Hematopoietic multipotent progenitor cell treated with erythropoietin and hydrocortisone succinate and interleukin-3 and kit ligand, for 17 days (in vitro differentiated cells): Measurements from ENCODE around the gene CBLB.
A peak's percentile ranks its signal among the peaks of the same experiment; 100 is the strongest.

ENCODE experiments used
- DNase-seq: peaks from one replicate; pipeline ENCODE4 v3.0.0-alpha.2; 2015; ENCODE audit warnings: low spot score

The CBLB gene

GRCh38 chr3:105868742-105869530 lies at the start of gene CBLB:
CBLB (minus strand) TSS chr3:105869012; CDS start chr3:105867577, 1,435 bp downstream.
- DNase-seq, result peak; percentile 87

DNA sequence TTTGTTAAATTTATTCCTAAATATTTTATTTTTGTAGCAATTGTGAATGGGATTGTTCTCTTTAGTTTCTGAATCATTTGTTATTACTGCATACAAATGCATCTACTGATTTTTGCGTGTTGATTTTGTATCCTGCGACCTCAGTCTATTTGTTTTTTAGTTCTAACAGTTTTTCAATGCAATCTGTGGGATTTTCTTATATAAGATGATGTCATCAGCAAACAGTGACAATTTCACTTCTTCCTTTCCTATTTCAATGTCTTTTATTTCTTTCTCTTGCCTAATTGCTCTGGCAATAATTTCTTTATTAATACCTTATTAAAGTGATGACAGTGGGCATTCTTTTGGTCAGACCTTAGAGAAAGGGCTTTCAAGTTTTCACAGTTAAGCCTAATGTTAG lies 48.0 kb upstream of the CBLB start:
- DNase-seq, result no peak

- DNase-seq, result no peak
Observed at GRCh38 chr3:105915524-105915923, 46.7 kb upstream of the CBLB start.

GRCh38 chr3:105913616-105914015 lies 44.8 kb upstream of the CBLB start:
- DNase-seq, result no peak

DNA sequence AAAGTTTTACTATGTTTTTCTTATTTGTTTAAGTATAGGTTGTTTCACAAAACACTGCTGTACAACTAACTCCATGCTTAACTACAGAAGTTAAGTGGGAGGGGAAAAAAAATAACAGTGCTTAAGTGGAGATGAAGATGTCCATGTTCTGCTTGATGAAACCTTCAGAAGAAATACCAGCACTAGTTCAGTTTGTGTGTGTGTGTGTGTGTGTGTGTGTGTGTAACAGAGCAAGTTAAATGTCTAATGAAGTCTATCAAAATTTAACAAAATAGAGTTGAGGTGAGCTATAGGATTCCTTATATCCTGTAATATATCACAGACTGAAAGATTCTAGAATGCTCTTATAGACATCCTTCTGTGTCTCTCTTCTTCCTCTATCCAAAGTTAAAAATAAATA lies 44.1 kb upstream of the CBLB start:
- no peak for DNase-seq

DNA sequence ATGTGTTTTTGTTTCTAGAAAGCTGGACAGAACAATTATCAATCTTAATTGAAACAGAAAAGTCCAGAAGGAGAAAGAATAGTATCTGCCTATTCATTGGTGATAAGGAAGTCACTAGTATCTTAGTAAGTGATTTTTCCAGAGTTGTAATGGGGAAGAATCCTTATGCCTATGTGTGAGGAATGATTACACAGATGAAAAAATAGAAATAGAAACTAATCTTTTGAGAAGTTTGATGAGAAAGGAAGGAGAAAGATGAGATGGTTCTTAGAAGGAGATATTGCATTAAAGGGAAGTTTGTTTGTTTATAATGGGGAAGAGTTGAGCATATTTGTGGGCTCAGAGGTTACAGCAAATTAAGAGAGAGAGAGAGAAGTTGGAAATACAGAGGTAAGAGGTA lies 42.7 kb upstream of the CBLB start:
- no peak for DNase-seq

DNA sequence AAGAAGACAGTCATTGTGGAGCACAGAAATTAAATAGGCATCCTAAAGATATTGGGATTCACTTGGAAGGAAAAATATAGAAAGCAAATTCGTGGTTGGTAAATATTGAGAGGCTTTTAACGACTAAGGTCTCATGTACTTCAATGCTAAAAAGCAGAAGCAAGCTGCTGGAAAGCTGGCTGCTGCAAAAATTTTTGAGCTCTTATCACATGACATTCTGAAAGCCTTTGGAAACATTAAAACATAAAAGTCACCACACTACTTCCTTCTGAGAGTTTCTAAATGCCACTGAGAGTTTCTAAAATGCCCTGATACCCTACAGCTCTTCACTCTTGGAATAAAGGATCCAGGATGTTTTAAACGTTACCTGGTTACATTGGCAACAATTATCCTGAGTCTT lies 39.0 kb upstream of the CBLB start:
- DNase-seq, result no peak

DNA sequence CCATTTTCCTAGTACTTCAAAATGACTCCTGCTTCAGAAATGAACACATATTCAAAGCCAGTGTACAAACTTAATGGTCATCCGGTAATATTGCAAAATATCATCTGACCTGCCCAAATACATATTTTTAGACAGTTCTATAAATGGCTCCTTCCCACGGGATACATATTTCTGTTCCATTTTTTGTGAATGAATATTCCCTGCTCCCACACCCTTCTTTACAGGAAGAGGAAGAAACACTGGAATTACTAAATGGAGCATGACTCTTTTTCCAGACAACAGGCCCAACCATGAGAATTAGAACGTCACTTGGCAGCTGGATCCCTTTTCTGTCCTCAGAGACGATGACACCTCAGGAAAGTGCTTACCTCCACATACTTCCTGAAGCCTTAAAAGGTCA lies 38.0 kb upstream of the CBLB start:
- DNase-seq, result no peak

DNA sequence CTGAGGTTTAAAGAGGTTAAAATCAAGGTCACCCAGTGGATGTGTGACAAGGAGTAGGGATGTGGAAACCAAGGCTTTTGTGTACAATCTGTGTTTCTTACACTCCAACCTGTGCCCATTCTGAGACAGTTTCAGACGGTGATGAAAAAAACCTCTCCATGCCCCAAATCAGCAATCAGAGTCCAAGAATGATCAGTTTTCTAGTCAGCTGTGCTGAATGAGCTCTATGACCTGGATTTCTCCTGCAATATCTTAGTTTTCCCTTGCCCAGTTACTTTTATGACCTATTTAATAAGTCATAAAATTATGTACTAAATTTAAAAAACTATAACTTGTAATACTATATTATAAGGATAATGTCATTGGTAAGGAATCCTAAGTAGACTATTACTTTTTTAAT lies 37.5 kb upstream of the CBLB start:
- no peak for DNase-seq

- no peak for DNase-seq
Observed at GRCh38 chr3:105905328-105905727, 36.5 kb upstream of the CBLB start.

GRCh38 chr3:105904678-105905284 lies 36.0 kb upstream of the CBLB start:
- DNase-seq, result no peak

DNA sequence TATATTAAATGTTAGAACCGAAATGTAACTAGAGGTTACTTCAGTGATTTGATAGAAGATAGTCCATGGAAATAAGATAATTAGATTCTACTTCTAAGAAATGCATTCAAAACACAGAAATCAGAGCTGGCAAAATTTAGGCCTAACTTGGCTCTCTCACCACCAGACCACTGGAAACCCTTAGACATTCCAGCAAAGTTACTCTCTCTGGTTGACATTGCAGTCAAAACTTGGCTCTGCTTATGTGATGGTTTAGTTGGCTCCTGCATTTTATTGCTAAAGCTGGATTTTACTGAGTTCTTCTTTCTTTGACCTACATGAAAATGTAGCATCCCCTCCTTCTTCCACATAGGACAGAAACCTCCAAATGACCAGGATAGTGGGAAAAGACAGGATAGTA lies 35.4 kb upstream of the CBLB start:
- DNase-seq, result no peak

- DNase-seq, result no peak
Observed at GRCh38 chr3:105899516-105899915, 30.7 kb upstream of the CBLB start.

- no peak for DNase-seq
Observed at GRCh38 chr3:105891101-105891500, 22.3 kb upstream of the CBLB start.

GRCh38 chr3:105888621-105889579 lies 20.1 kb upstream of the CBLB start:
- no peak for DNase-seq

GRCh38 chr3:105885256-105885655 lies 16.4 kb upstream of the CBLB start:
- DNase-seq, result no peak

DNA sequence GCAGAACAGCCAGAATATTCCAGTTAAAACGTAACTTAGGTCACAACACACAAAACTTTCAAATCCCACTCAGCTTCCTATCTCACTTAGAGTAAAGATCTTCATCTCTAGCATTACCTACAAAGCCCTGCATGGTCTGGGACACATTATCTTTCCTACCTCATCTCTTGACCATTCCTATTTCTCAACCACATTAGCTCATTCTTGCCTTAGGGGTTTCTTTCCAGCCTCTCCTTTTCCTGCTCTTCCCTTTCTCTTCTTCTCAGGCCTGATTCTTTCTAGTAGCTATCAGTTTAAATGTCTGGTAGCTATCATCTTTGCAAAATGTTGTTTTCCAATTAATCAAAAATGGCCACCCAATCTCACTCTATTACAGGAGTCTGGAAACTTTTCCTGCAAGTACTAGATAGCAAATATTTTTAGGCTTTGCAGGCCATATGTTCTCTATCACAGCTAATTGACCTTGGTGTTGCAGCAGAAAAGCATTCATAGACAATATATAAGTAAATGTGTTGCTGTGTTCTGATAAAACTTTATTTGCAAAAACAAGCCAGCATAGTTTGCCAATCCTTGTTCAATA lies 15.1 kb upstream of the CBLB start:
- DNase-seq, result no peak

DNA sequence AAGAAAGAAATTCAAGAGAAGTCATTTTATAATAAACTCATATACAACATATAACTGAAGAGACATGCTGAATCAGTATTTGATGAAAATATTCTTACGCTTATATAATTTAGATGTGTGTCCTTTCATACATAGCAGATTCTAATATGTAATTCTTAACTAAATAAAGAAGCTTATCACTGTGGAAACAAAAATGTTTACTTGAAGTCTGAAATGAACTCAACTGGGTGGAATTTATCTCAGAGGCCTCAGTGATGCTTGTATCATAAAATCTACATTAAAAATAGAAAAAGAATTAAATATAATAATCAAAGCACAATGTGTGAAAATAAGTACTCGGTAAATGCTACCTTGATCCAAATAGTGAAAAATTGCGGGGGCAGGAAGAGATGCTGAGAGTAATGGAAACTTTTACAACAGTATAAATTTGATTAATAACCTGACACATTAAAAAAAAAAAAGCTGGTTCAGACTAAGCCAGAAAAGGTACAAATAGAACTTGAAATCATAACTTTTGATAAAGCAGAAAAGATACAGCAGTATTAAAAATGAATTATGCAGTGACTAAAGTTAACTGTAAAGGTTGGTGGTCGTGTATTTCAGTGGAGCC lies 12.0 kb upstream of the CBLB start:
- no peak for DNase-seq

GRCh38 chr3:105878061-105878460 lies 9.2 kb upstream of the CBLB start:
- DNase-seq, result no peak

DNA sequence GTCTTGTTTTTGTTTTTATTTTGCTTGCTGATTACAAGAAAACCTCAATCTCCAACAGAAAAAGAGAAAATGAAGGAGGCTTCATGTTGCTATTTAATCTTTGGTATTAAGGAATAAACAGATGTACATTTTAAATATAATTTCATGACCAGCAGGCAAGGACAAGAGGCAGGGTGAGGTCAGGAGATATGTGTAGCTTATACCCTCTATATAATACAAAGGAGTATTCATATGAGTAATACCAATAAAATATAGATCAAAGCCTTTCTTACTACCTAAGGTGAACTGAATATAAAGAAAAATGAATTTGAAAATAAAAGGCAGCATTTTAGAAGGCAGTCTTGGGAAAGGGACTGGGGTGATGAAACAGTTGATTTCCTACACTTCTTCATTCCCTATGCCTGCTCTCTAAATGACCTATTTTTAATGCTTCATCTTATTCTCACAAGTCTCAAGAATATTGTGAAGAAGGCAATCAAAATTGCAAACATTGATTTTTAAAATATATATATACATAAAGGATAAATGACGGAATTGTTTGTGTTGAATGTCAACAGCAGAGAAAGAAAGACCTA lies 8.6 kb upstream of the CBLB start:
- no peak for DNase-seq

DNA sequence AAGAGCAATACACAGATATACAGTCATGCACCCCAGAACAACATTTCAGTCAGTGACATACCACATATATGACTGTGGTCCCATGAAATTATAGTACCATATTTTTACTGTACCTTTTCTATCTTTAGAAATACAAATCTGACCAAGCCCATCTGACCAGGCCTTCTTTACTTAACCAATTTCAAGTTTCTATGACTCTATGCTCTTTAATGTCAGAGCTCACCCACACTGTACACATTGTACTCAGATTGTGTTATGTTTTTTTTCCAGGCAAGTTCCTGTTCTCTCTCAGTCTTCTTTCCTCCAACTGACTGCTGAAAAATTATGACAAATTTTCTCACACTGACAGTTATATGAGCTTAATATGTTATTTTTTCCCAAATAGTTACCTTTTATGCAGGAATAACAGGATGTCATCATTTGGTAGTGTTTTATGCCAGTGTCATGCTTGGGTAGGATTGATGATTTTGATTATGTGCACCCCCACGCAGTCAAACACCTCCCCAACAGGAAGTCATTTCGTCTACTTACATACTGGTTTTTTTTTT lies 8.0 kb upstream of the CBLB start:
- DNase-seq, result no peak
